HepG2 (cell line): Measurements from ENCODE around the gene HAGHL. TPM values are rescaled to one million over a fixed set of nuclear protein-coding genes. Genes with fewer than 3 reads are reported as not detected.

Source experiments
- AKAP8 ChIP-seq: sonication (generic); formaldehyde crosslinking; IDR thresholded peaks from 2 replicates; pipeline ENCODE4 v1.5.1; 2020; ENCODE audit warnings: mild to moderate bottlenecking, missing genetic modification reagents
- DNMT3B ChIP-seq: conservative IDR thresholded peaks from 2 replicates; pipeline ENCODE4 v1.6.1; 2016; ENCODE audit warnings: missing biosample characterization, control low read depth
- IKZF4 ChIP-seq: sonication (generic); formaldehyde crosslinking; IDR thresholded peaks from 2 replicates; pipeline ENCODE4 v1.5.1; 2020; ENCODE audit warnings: borderline replicate concordance, mild to moderate bottlenecking, low read depth, missing genetic modification reagents; ENCODE audit errors: not compliant biosample characterization
- IRF2 ChIP-seq: IDR thresholded peaks from 2 replicates; pipeline ENCODE4 v1.6.1; 2018; ENCODE audit warnings: missing genetic modification reagents, missing compliant biosample characterization
- KDM6A ChIP-seq: IDR thresholded peaks from 2 replicates; pipeline ENCODE4 v1.6.1; 2016; ENCODE audit warnings: low read depth
- MIER2 ChIP-seq: IDR thresholded peaks from 2 replicates; pipeline ENCODE4 v1.6.1; 2016; ENCODE audit warnings: missing biosample characterization, missing genetic modification reagents
- MLLT10 ChIP-seq: sonication (generic); formaldehyde crosslinking; IDR thresholded peaks from 2 replicates; pipeline ENCODE4 v1.4.0; 2020; ENCODE audit warnings: missing genetic modification reagents
- NONO ChIP-seq, 2 experiments: fragments of 450-650 bp in 1 of 2; sonication (generic) in 1 of 2; formaldehyde crosslinking in 1 of 2; IDR thresholded peaks in 1 of 2; conservative IDR thresholded peaks in 1 of 2; 2 replicates each; pipeline versions ENCODE4 v1.6.1 to v1.8.0; 2017 to 2022; ENCODE audit warnings: mild to moderate bottlenecking in 1 of 2, missing genetic modification reagents in 1 of 2, moderate library complexity in 1 of 2
- SOX6 ChIP-seq, 2 experiments: fragments of 450-650 bp in 1 of 2; sonication (generic) in 1 of 2; formaldehyde crosslinking in 1 of 2; IDR thresholded peaks; 2 replicates each; pipeline versions ENCODE4 v1.4.0 to v1.6.1; 2017 to 2020; ENCODE audit warnings: antibody characterized with exemption in 1 of 2, mild to moderate bottlenecking in 1 of 2, missing genetic modification reagents in 1 of 2
- SP5 ChIP-seq: IDR thresholded peaks from 2 replicates; pipeline ENCODE4 v1.6.1; 2016; ENCODE audit warnings: low read depth, borderline replicate concordance
- SPEN ChIP-seq: sonication (generic); formaldehyde crosslinking; IDR thresholded peaks from 2 replicates; pipeline ENCODE4 v1.5.1; 2020; ENCODE audit warnings: low read depth, mild to moderate bottlenecking, missing genetic modification reagents
- YEATS2 ChIP-seq: sonication (generic); formaldehyde crosslinking; IDR thresholded peaks from 2 replicates; pipeline ENCODE4 v1.4.0; 2020; ENCODE audit warnings: missing genetic modification reagents, borderline replicate concordance
- ZFYVE20 ChIP-seq: sonication (generic); formaldehyde crosslinking; IDR thresholded peaks from 2 replicates; pipeline ENCODE4 v1.8.0; 2023; ENCODE audit warnings: low read depth, mild to moderate bottlenecking, moderate library complexity, missing genetic modification reagents, borderline replicate concordance
- ZNF143 ChIP-seq: sonication (generic); formaldehyde crosslinking; IDR thresholded peaks from 2 replicates; pipeline ENCODE4 v1.4.0; 2020; ENCODE audit warnings: missing genetic modification reagents
- ZNF567 ChIP-seq: sonication (generic); formaldehyde crosslinking; IDR thresholded peaks from 2 replicates; pipeline ENCODE4 v1.8.1; 2023; ENCODE audit warnings: mild to moderate bottlenecking, missing genetic modification reagents, borderline replicate concordance
- ZNF589 ChIP-seq: sonication (generic); formaldehyde crosslinking; conservative IDR thresholded peaks from 2 replicates; pipeline ENCODE4 v1.8.0; 2022; ENCODE audit warnings: mild to moderate bottlenecking, moderate library complexity, missing genetic modification reagents
- ZNF772 ChIP-seq: sonication (generic); formaldehyde crosslinking; IDR thresholded peaks from 2 replicates; pipeline ENCODE4 v1.5.0; 2020; ENCODE audit warnings: mild to moderate bottlenecking, missing genetic modification reagents
- polyA plus RNA-seq, 8 experiments: library from polyadenylated mRNA; depleted of rRNA in 3 of 8; stranded (reverse) in 7 of 8; unstranded in 1 of 8; fragments of >200 nt; fragmentation: Illumina TruSeq in 4 of 8; extraction: Trizol in 4 of 8; gene quantifications; 2 replicates each; pipeline versions ENCODE4 v1.2.1 to v1.2.3, GENCODE V29; 2011 to 2016; ENCODE audit warnings: low read depth in 4 of 8, missing spikeins in 1 of 8, mixed read lengths in 1 of 8; ENCODE audit not compliant: insufficient read depth in 1 of 8
- total RNA-seq, 5 experiments: library from RNA; depleted of rRNA; stranded (reverse); fragments of >200 nt; fragmentation: Illumina TruSeq; extraction: Trizol; gene quantifications; 2 replicates each; pipeline ENCODE4 v1.2.3, GENCODE V29; 2016; ENCODE audit warnings: low read depth in 1 of 5
- TF ChIP-seq, protein P1 (sequence below): sonication (generic); formaldehyde crosslinking; conservative IDR thresholded peaks from 2 replicates; pipeline ENCODE4 v1.5.0; 2020; ENCODE audit warnings: missing genetic modification reagents
- TF ChIP-seq, protein P2 (sequence below): sonication (generic); formaldehyde crosslinking; IDR thresholded peaks from 2 replicates; pipeline ENCODE4 v1.8.0; 2022; ENCODE audit warnings: mild to moderate bottlenecking, missing genetic modification reagents, moderate library complexity
- TF ChIP-seq, protein P3 (sequence below): sonication (generic); formaldehyde crosslinking; IDR thresholded peaks from 2 replicates; pipeline ENCODE4 v1.5.1; 2020; ENCODE audit warnings: mild to moderate bottlenecking, moderate library complexity, missing genetic modification reagents
- TF ChIP-seq, protein P4 (sequence below): sonication (generic); formaldehyde crosslinking; IDR thresholded peaks from 2 replicates; pipeline ENCODE4 v1.8.1; 2022; ENCODE audit warnings: low read depth, mild to moderate bottlenecking, missing genetic modification reagents

HAGHL gene
- total and polyA plus RNA-seq, 2 of the 13 experiments (the other 11 are each of a cell fraction or from before 2014, with no cell fraction given), result 3.4 to 8.4 TPM

DNA sequence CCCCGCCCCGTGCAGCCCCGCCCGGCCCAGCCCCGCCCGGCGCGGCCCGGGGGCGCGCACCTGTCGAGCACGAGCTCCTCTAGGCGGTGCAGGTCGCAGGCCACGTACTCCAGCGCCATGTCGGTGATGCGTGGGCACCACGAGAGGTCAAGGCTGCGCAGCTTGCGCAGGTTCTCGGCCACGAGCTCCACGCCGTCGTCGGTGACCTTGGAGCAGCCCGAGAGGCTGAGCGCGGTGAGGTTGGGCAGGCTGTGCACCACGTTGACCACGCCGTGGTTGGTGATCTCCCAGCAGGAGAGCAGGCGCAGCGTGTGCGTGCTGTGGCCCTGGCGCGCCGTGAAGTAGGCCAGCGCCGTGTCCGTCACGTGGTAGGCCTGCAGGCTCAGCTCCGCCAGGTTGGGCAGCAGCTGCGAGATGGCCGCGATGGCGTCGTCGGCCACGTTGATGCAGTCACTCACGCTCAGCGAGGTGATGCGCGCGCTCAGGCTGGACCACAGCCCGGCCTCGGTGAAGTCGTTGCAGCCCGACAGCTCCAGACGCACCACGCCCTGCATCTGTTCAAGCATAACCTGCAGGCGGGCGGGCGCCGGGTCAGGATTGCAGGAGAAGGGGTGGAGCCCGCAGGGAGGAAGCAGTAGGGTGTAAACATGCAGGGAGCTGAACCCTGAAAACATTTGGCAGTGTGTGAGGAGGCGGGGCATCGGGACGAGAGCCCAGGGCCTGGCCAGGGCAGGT, 31.4 kb upstream of the HAGHL start (continued):
- peak; percentile 75 for TF ChIP-seq IKZF4 (CRISPR knock-in tag)
- TF ChIP-seq MLLT10 (CRISPR knock-in tag), result no peak
- TF ChIP-seq, protein P1, sequence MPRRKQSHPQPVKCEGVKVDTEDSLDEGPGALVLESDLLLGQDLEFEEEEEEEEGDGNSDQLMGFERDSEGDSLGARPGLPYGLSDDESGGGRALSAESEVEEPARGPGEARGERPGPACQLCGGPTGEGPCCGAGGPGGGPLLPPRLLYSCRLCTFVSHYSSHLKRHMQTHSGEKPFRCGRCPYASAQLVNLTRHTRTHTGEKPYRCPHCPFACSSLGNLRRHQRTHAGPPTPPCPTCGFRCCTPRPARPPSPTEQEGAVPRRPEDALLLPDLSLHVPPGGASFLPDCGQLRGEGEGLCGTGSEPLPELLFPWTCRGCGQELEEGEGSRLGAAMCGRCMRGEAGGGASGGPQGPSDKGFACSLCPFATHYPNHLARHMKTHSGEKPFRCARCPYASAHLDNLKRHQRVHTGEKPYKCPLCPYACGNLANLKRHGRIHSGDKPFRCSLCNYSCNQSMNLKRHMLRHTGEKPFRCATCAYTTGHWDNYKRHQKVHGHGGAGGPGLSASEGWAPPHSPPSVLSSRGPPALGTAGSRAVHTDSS (CRISPR knock-in tag), result 0 out of 2 replicates have a peak, but pooled peaks have one; percentile 51
- peak; percentile 19; the same call in 1 of the 2 replicates for TF ChIP-seq SP5 (CRISPR knock-in tag)
- TF ChIP-seq, protein P2, sequence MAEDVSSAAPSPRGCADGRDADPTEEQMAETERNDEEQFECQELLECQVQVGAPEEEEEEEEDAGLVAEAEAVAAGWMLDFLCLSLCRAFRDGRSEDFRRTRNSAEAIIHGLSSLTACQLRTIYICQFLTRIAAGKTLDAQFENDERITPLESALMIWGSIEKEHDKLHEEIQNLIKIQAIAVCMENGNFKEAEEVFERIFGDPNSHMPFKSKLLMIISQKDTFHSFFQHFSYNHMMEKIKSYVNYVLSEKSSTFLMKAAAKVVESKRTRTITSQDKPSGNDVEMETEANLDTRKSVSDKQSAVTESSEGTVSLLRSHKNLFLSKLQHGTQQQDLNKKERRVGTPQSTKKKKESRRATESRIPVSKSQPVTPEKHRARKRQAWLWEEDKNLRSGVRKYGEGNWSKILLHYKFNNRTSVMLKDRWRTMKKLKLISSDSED (CRISPR knock-in tag), result peak; percentile 74; the same call in 1 of the 2 replicates
- peak; percentile 79 for TF ChIP-seq YEATS2 (CRISPR knock-in tag)
- TF ChIP-seq NONO (IDR thresholded peaks at IDR 0.05), result no peak
- no peak; the same call in 1 of the 2 replicates for TF ChIP-seq NONO (CRISPR knock-in tag; conservative IDR thresholded peaks at IDR 0.05)
- TF ChIP-seq SPEN (CRISPR knock-in tag), result peak; percentile 37; the same call in 1 of the 2 replicates
- TF ChIP-seq, protein P3, sequence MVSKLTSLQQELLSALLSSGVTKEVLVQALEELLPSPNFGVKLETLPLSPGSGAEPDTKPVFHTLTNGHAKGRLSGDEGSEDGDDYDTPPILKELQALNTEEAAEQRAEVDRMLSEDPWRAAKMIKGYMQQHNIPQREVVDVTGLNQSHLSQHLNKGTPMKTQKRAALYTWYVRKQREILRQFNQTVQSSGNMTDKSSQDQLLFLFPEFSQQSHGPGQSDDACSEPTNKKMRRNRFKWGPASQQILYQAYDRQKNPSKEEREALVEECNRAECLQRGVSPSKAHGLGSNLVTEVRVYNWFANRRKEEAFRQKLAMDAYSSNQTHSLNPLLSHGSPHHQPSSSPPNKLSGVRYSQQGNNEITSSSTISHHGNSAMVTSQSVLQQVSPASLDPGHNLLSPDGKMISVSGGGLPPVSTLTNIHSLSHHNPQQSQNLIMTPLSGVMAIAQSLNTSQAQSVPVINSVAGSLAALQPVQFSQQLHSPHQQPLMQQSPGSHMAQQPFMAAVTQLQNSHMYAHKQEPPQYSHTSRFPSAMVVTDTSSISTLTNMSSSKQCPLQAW (CRISPR knock-in tag), result peak; percentile 63; the same call in 1 of the 2 replicates
- 0 out of 2 replicates have a peak, but pooled peaks have one; percentile 49 for TF ChIP-seq MIER2
- TF ChIP-seq SOX6 (IDR thresholded peaks at IDR 0.05), result no peak
- TF ChIP-seq SOX6 (CRISPR knock-in tag; IDR thresholded peaks at IDR 0.05), result 0 out of 2 replicates have a peak, but pooled peaks have one; percentile 29
- no peak for TF ChIP-seq DNMT3B (CRISPR knock-in tag)
- TF ChIP-seq ZNF772 (CRISPR knock-in tag), result peak; percentile 83; the same call in 1 of the 2 replicates
- TF ChIP-seq ZNF589 (CRISPR knock-in tag), result peak; percentile 85; the same call in 1 of the 2 replicates
- TF ChIP-seq ZFYVE20 (CRISPR knock-in tag), result peak; percentile 85; the same call in 1 of the 2 replicates
- TF ChIP-seq, protein P4, sequence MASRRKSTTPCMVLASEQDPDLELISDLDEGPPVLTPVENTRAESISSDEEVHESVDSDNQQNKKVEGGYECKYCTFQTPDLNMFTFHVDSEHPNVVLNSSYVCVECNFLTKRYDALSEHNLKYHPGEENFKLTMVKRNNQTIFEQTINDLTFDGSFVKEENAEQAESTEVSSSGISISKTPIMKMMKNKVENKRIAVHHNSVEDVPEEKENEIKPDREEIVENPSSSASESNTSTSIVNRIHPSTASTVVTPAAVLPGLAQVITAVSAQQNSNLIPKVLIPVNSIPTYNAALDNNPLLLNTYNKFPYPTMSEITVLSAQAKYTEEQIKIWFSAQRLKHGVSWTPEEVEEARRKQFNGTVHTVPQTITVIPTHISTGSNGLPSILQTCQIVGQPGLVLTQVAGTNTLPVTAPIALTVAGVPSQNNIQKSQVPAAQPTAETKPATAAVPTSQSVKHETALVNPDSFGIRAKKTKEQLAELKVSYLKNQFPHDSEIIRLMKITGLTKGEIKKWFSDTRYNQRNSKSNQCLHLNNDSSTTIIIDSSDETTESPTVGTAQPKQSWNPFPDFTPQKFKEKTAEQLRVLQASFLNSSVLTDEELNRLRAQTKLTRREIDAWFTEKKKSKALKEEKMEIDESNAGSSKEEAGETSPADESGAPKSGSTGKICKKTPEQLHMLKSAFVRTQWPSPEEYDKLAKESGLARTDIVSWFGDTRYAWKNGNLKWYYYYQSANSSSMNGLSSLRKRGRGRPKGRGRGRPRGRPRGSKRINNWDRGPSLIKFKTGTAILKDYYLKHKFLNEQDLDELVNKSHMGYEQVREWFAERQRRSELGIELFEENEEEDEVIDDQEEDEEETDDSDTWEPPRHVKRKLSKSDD (CRISPR knock-in tag), result peak; percentile 88; the same call in 1 of the 2 replicates
- TF ChIP-seq ZNF567 (CRISPR knock-in tag), result 0 out of 2 replicates have a peak, but pooled peaks have one; percentile 18
- TF ChIP-seq KDM6A, result no peak
- TF ChIP-seq ZNF143 (CRISPR knock-in tag), result 0 out of 2 replicates have a peak, but pooled peaks have one; percentile 26
- peak; percentile 66; the same call in 1 of the 2 replicates for TF ChIP-seq IRF2 (CRISPR knock-in tag)
- TF ChIP-seq AKAP8 (CRISPR knock-in tag), result peak; percentile 52; the same call in 1 of the 2 replicates
